ENCODE data around the gene FAM222A. TPM values are rescaled to one million over a fixed set of nuclear protein-coding genes. Genes with fewer than 3 reads are reported as not detected.

Gene FAM222A
- total and polyA plus RNA-seq, 2 of the 8 experiments (the other 6 are each of a cell fraction or from before 2014, with no cell fraction given): 0.94 to 1.1 TPM

- Histone ChIP-seq H3K14ac (ENCODE audit: insufficient read length) (no peak overlapping the region), H4K91ac (replicated peaks; ENCODE audit: insufficient read length, low read length) (no peak overlapping the region), H3K9me3 (ENCODE audit: insufficient read depth in 2 of 2, low read depth in 1 of 2, low read length in 1 of 2) (no peaks in the 10 kb centered on the region), H4K8ac (ENCODE audit: extremely low read depth, insufficient read depth, low read length) (no peak overlapping the region), H3K18ac (ENCODE audit: extremely low read depth, low read length) (no peak overlapping the region), H3K9ac (replicated peaks in 1 of 4; ENCODE audit: extremely low read depth in 1 of 4, low read depth in 3 of 4, low read length in 3 of 4) (no peak overlapping the region), H2BK120ac (replicated peaks; ENCODE audit: low read depth, low read length) (no peak overlapping the region), H3K79me1 (ENCODE audit: low read depth, low read length) (no peaks in the 10 kb centered on the region), H3K4me2 (ENCODE audit: insufficient read depth in 1 of 2, low read depth in 2 of 2, low read length in 2 of 2) (no peak overlapping the region), H3K27me3 (replicated peaks in 1 of 4; ENCODE audit: control insufficient read depth in 3 of 4, extremely low read depth in 1 of 4, insufficient read depth in 3 of 4, low read length in 3 of 4) (no peaks in the 10 kb centered on the region), H2BK12ac (ENCODE audit: low read depth, low read length) (no peak overlapping the region), H3K79me2 (ENCODE audit: control insufficient read depth in 1 of 2, insufficient read depth in 2 of 2, low read length in 2 of 2) (no peaks in the 10 kb centered on the region), H2BK5ac (ENCODE audit: low read depth, low read length) (0 out of 2 replicates have a peak overlapping the region, but pooled peaks have one; percentile 71), H3K23me2 (ENCODE audit: low read depth, low read length) (no peaks in the 10 kb centered on the region), H2AFZ (ENCODE audit: low read length) (no peak overlapping the region), H3K4me3 (ENCODE audit: extremely low read depth in 1 of 4, insufficient read depth in 2 of 4, low read depth in 3 of 4, low read length in 4 of 4) (no peak overlapping the region), H2AK5ac (ENCODE audit: low read depth, low read length) (no peak overlapping the region), H2BK20ac (ENCODE audit: low read length) (no peak overlapping the region), H2BK15ac (ENCODE audit: low read length) (no peak overlapping the region; the same call in 1 of the 2 replicates), H3K56ac (replicated peaks; ENCODE audit: insufficient read length, low read depth, low read length) (no peak overlapping the region), H3K23ac (ENCODE audit: insufficient read length) (no peak overlapping the region), H3K4me1 (replicated peaks in 1 of 4; ENCODE audit: control insufficient read depth in 3 of 4, insufficient read depth in 4 of 4, low read length in 3 of 4) (peaks cover 0 to 5% (median 0%) of the 10 kb centered on the region in 4 experiments; a peak in 3 of 7 replicates), H4K20me1 (replicated peaks in 1 of 2; ENCODE audit: control insufficient read depth in 1 of 2, insufficient read depth in 2 of 2, low read length in 2 of 2) (no peaks in the 10 kb centered on the region), H3K27ac (ENCODE audit: low read depth, low read length) (no peak overlapping the region), H3K36me3 (ENCODE audit: control insufficient read depth in 2 of 4, insufficient read depth in 4 of 4, low read length in 3 of 4) (no peaks in the 10 kb centered on the region), H4K5ac (ENCODE audit: insufficient read length, low read depth, low read length) (no peak overlapping the region), H3K4ac (replicated peaks; ENCODE audit: insufficient read length, low read depth, low read length) (no peak overlapping the region)
- peak in 1 of 2 experiments; percentile 46 for DNase-seq (ENCODE audit: low read depth in 1 of 2, low spot score in 2 of 2)
- ChIA-PET POLR2A (ENCODE audit: partially characterized antibody) (interaction anchor here (1.0 kb wide), 1 partner anchor 21 kb away, joined by 3 read pairs; no protein-coding TSS in a partner anchor), CTCF (ENCODE audit: partially characterized antibody) (interaction anchor here (0.6 to 10.0 kb wide), 12 partner anchors 8 to 333 kb away, joined by 3 to 120 read pairs (median 6); no protein-coding TSS in a partner anchor)
- WGBS, 2 experiments (ENCODE audit: extremely low coverage in 1 of 2, insufficient coverage in 1 of 2, insufficient read length in 1 of 2, insufficient replicate concordance in 2 of 2, low coverage in 1 of 2, low lambda C conversion rate in 2 of 2, missing lambda C conversion rate in 1 of 2): 76% methylated on average over 11 of the region's 12 CpGs; no CpG with 5 or more reads in 1 of the 2 experiments
- FAIRE-seq: no peak
- no peak for TF ChIP-seq ATF2 (IDR thresholded peaks at IDR 0.05; ENCODE audit: low read length)
- TF ChIP-seq RNF2 (IDR thresholded peaks at IDR 0.05; ENCODE audit: borderline replicate concordance, low read depth, low read length, missing control alignments, poor library complexity, severe bottlenecking): no peak
- no peak for TF ChIP-seq SIX5 (IDR thresholded peaks at IDR 0.05; ENCODE audit: low read depth, low read length)
- TF ChIP-seq GTF2F1 (IDR thresholded peaks at IDR 0.05; ENCODE audit: borderline replicate concordance, low read depth, low read length): no peak
- no peak for TF ChIP-seq SIN3A (conservative IDR thresholded peaks at IDR 0.05 in 1 of 2, IDR thresholded peaks at IDR 0.05 in 1 of 2; ENCODE audit: low read depth in 1 of 2, low read length in 2 of 2)
- no peak for TF ChIP-seq SIRT6 (IDR thresholded peaks at IDR 0.05; ENCODE audit: low read length)
- TF ChIP-seq, protein P1, sequence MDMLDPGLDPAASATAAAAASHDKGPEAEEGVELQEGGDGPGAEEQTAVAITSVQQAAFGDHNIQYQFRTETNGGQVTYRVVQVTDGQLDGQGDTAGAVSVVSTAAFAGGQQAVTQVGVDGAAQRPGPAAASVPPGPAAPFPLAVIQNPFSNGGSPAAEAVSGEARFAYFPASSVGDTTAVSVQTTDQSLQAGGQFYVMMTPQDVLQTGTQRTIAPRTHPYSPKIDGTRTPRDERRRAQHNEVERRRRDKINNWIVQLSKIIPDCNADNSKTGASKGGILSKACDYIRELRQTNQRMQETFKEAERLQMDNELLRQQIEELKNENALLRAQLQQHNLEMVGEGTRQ (IDR thresholded peaks at IDR 0.05; ENCODE audit: low read length): no peak
- TF ChIP-seq, protein P2, sequence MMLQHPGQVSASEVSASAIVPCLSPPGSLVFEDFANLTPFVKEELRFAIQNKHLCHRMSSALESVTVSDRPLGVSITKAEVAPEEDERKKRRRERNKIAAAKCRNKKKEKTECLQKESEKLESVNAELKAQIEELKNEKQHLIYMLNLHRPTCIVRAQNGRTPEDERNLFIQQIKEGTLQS (IDR thresholded peaks at IDR 0.05; ENCODE audit: insufficient read depth, low read depth, low read length): no peak
Measured at GRCh38 chr12:109766251-109766778, 52.7 kb downstream of the FAM222A start.
